HT-29 (cell line): ENCODE results near the gene ACP7. TPM values are rescaled to one million over a fixed set of nuclear protein-coding genes. Genes with fewer than 3 reads are reported as not detected.
"Not testable (repeated sequence)": the region's sequence is repeated elsewhere in the genome, so short reads cannot be mapped to it uniquely, and the experiment has no call there.

Experiments
- DNase-seq: peaks from one replicate; pipeline ENCODE4 v3.0.0-alpha.2; 2015; ENCODE audit warnings: low spot score
- total RNA-seq: library from RNA; depleted of rRNA; stranded (reverse); fragments of >200 nt; shearing (Covaris generic); gene quantifications from 2 replicates; pipeline ENCODE4 v1.2.3, GENCODE V29; 2014; rRNA removed

ACP7 gene, protein sequence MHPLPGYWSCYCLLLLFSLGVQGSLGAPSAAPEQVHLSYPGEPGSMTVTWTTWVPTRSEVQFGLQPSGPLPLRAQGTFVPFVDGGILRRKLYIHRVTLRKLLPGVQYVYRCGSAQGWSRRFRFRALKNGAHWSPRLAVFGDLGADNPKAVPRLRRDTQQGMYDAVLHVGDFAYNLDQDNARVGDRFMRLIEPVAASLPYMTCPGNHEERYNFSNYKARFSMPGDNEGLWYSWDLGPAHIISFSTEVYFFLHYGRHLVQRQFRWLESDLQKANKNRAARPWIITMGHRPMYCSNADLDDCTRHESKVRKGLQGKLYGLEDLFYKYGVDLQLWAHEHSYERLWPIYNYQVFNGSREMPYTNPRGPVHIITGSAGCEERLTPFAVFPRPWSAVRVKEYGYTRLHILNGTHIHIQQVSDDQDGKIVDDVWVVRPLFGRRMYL
- not detected in 2 replicates for total RNA-seq

DNA sequence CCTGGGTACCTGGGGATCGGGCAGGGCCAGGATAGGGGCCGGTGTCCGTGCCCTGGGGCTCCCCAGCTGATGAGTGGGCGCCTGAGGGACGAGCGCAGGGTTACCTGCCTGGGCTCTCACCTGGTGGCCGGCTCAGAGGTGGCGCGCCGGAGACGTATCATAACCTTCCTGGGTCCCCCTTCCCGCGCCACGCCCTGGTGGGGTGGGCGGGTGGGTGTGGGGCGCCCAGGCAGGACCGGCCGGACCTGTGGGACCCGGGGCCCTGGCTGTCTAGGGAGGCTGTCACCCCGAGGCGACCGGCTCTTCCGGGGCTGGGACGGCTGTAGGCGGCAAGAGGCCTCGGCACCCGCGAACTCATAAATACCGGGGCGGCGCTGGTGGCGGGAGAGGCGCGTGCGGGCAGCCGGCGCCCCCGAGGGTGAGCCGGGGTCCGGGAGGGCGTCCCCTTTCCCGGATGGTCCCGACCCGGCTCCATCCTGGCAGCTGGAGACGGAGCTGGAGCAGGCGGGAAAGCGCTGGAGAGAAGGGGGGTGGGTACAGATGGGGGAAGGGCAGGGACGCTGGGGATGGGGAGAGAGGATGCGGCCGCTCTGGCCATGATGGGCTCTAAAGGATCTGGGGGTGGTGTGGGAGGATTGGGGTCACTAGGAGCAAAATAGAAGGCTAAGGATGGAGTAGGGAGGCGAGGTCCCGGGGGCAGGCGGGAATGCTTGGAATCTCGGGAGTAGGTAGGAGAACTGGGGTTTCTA, at the start of gene ACP7:
Gene ACP7 (plus strand): TSS at position 386 of the 749 bp plus-strand sequence. CDS start 902 bp downstream, outside the sequence.
- DNase-seq, result no peak

DNA sequence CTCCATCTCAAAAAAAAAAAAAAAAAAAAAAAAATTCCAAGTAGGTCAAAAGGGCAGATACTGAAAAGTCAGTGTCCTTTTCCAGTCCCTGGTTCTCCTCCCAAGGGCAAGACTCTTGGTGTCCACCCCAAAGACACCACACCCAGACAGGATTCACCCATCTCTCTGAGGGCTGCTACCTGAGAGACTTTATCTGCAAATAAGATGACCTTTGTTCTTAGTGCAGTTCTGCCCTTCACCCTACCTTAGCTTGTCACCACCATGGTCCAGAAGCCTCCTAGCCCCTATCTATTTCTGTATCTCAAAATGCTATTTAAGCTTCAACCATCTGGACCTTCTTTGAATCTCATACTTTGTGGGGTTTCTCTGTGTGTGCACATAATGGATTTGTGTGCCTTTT, 47.6 kb upstream of the ACP7 start:
- no peak for DNase-seq

DNA sequence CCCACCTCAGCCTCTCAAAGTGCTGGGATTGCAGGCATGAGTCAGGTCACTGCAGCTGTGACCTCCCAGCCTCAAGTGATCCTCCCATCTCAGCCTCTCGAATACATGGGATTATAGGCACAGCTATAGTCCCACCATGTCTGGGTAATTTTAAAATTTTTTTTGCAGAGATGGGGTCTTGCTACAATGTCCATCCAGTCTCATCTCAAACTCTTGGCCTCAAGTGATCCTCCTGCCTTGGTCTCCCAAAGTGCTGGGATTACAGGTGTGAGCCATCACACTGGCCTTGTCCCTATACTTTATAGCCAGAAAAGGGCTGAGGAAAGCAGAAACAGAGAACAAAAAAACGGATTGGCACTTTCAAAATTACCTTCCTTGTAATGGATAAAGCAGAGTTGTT, 47.0 kb upstream of the ACP7 start:
- DNase-seq, result no peak

DNA sequence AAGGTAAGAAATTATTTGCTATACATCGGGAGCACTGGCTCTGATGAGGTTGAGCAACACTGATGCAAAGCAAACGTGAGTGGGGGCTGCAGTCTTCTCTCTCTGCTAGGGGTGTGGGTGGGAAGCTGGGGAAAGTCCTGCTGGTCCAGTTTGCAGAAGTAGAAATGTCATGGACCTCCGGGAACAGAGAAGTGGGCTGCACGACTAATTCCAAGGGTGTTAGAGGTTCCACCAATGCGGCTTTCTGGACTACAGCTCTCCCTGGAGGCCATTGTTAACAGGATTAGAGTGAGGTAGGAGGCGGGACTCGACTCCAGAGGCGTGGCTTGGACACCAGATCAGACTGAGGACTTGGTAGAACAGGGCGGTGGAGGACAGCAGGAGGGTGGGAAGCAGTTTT, 46.1 kb upstream of the ACP7 start:
- DNase-seq, result peak; percentile 83

DNA sequence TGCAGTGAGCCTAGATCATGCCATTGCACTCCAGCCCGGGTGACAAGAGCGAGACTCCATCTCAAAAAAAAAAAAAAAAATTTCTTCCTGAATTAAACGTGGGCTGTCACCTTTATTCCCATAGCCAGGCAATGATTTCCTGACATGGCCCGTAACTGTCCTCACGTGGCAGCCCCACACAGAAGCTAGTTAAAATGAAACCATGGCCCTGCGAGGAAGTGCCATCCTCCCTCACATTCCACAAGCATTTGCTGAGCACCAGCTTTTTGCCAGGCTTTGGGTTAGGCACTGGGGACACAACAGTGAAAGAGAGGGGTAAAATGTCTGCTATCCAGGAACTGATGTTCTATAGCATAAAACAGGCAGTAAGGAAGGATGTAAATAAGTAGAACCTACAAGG, 38.7 kb upstream of the ACP7 start:
- no peak for DNase-seq

DNA sequence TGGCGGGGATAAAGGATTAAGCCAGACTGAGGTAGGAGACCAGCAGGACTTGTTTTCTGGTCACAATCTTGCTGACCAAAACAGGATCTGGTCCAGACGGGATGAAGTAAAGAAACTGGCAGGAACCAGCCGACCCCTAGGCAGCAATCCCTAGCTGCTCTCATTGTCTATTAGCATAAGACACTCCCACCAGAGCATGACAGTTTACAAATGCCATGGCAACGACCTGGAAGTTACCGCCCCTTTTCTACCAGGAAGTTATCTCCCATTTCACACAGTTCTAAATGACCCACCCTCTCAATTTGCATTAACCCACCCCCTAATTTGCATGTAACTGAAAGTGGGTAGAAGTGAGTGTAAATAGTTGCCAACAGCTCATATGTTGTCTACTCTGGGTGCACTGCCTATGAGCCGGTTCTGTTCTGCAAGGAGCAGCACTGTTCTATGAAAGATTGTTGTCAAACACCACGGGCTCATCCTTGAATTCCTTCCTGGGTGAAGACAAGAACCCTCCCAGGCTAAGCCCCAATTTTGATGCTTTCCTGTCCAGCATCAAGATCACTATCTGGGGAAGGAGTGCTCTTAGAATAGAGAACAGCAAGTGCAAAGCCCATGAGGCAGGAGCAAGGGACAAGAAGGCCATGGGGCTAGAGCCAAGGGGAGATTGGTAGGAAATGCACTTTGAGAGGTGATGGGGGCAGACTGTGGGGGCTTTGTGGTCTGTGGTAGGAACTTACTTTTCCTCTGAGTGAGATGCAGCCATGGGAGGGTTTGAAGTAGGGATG, 37.9 kb upstream of the ACP7 start:
- DNase-seq, result peak; percentile 69

DNA sequence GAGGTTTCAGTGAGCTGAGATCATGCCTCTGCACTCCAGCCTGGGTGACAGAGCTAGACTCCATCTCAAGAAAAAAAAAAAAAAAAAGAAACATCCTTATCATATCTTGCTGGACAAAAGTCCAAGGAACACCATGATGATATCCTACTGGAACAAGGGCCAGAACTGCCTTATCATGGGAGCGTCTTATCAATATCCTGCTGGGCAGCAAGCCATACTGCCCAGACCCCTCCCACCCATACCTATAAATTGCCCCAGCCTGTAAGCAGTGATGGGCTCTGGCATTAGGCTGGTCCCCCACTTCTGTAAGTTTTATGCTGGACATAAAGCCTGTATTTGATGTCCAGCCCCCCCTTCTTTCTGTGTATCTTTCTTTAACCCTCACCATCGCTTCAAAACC, 37.1 kb upstream of the ACP7 start:
- no peak for DNase-seq

DNA sequence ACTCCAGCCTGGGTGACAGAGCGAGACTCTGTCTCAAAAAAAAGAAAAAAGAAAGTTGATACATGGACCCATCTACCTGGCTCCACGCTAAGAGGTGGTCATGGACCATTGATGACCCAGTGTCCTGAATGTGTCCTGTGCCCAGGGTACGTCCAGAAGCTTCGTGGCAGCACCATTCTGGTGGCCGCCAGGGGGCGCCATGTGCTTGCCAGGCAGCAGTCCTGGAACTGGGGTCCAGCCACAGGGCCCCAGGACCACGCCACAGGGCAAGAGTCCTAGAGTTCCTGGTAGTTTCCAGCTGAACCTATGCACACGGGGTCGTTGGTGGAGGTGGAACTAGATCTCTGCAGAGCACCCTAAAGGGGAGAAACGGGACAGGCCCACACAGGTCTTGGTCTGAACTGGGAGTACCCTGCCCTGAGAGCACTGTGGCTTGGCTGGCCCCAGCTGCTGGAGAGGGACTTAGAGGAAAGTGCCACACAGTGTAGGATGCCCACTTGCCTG, 31.9 kb upstream of the ACP7 start:
- peak; percentile 79 for DNase-seq

DNA sequence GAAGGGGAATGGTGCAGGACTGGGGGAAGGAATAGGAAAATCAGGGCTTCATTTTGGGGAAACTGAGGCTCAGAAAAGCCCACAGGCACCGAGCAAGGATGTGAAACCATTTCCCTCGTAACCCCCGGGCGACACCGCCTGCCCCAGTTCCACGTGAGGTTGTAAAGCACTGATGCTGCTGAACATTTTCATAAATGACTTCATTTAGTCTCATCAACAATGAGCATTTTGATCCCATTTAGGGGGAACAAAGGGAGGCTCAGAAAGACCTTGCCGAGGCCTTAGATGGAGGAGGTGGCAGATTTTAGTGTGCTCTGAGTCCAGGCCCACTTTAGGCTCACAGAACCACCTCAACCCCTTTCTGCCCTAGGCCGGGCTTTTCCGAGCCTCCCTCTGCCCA, 31.3 kb upstream of the ACP7 start:
- DNase-seq, result no peak

DNA sequence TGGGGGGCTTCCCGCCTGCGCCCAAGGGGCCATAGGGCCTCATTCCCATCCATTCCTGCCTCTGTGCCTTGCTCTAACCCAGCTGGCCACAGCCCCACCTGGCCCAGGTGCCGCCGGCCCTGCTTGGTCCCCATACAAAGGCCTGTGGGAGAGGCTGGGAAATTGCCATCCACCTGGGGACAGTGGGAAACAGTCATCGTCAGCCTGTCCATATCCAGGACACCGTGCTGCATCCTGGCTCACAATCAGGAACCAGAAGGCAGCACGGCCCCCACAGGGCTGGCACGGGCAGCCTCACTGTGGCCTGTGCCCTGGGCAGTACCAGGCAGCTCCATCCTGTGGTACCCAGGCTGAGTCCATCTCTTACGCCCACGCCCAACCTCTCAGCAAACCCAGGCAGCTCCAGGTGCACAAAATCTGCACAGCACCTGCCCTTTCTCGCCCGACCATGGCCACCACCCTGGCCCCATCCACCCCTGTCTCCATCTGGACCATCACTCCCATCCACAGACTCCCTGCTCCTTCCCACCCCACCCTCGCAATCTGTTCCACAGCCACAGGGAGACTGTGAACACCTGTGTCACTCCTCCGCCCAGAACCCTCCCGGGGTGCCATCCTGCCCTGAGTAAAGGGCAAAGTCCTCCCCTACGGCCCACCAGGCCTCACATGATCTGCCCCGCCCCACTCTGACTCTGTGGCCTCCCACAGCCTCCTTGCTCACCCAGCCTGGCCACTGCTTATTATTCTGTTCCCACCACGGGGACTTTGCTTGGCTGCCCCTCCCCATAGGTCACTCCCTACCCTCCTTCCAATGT, 30.7 kb upstream of the ACP7 start:
- peak; percentile 64 for DNase-seq

DNA sequence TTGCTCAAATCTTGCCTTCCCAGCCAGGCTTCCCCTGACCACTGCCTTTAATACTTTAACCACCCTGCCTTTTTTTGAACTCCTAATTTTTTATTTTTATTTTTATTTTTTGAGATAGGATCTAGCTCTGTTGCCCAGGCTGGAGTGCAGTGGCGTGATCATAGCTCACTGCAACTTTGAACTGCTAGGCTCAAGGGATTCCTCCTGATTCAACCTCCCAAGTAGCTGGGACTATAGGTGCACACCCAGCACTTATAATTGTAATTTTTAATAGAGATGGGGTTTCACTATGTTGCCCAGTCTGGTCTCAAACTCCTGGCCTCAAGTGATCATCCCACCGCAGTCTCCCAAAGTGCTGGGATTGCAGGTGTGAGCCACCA, 30.1 kb upstream of the ACP7 start:
- DNase-seq, result no peak

DNA sequence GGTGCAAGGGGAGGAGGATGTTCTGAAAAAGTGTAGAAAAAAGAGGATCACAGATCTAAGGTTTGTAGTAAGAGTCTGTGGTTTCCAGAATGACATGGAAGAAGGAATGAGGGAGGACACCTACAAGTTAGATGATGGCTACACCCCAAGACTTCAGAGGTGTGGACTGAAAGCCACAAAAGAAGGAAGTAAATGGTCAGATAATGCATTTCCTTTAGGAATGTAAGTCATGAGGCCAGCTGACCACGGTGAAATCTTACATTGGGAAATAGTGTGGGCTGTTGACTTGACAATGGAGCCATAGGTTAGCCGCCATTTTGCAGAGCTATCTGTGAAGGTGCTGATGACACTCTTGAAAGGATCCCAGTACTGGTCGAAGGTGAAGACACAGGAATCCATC, 26.6 kb upstream of the ACP7 start:
- DNase-seq, result peak; percentile 49

DNA sequence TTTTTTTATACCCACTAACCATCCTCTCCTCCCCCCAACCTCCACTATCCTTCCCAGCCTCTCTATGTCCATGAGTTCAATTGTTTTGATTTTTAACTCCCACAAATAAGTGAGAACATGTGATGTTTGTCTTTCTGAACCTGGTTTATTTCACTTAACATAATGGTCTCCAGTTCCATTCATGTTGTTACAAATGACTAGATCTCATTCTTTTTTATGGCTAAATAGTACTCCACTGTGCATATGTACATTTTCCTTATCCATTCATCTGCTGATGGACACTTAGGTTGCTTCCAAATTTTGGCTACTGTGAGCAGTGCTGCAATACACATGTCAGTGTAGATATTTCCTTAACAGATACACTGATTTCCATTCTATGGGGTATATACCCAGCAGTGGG, 24.9 kb upstream of the ACP7 start:
- DNase-seq, result no peak

DNA sequence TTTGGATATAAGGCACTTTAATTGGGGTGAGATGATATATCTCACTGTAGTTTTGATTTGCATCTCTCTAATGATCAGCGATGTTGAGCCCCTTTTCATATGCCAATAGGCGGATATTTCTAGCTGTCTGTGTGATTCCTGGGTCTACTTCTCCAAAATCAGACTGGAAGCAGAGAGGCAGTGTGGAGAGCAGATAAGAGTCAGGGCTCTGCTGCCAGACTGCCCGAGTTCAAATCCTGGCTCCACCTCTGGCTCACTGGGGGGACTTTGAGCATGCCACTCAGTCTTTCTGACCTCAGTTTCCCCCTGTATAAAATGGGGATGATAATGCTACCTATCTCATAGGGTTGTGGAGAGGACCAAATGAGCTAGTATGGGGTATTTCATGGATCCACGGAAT, 24.0 kb upstream of the ACP7 start:
- no peak for DNase-seq

DNA sequence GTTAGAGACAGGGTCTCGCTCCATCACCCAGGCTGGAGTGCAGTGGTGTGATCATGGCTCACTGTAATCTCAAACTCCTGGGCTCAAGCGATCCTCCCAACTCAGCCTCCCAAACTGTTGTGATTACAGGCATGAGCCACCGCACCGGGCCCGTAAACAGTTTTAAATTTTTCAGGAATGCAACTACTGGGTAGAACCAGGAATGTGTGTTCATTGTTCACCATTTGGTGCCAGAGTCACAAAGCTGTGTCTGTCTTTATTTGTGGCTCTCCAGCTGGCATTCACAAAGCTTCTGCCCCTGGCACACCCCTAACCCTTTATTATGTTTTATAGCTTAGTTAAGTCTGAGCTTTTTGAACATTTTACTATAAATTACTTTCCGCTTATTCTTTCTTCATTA, 19.8 kb upstream of the ACP7 start:
- no peak for DNase-seq

DNA sequence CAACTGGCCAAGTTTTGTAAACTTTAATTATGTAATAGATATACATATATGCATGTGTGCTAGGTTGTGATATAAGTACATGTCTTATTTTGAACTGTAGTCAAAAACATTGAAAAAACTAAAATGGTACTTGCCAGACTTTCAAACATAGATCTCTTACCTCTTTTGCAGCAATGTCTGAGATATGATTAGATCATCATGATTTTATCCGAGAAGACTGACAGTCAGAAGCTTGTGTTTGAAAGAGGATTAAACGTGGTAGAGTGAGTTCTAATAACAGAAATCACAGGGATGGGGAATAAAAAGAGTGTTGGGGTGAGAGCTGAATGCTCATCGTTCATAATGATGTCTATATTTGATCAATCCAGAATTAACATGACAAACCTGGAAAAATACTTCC, 18.2 kb upstream of the ACP7 start:
- DNase-seq, result no peak

DNA sequence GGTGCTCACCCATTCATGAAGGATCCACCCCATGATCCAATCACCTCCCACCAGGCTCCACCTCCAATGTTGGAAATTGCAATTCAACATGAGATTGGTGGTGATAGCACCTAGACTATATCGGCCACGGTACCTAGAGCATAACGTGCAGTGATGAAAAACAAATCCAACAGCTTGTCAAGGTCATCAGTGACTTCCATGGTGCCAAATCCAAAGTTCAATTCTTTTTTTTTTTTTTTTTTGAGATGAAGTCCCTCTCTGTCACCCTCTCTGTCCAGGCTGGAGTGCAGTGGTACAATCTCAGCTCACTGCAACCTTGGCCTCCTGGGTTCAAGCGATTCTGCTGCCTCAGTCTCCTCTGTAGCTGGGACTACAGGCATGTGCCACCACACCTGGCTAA, 17.1 kb upstream of the ACP7 start:
- DNase-seq, result no peak

DNA sequence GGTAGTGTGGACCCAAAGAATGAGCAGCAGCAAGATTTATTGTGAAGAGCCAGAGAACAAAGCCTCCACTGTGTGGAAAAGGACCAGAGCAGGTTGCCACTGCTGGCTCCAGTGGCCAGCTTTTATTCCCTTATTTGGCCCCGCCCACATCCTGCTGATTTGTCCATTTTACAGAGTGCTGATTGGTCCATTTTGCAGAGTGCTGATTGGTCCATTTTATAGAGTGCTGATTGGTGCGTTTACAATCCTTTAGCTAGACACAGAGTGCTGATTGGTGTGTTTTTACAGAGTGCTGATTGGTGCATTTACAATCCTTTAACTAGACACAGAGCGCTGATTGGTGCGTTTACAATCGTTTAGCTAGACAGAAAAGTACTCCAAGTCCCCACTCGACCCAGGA, 15.9 kb upstream of the ACP7 start:
- DNase-seq, result not testable (repeated sequence)

DNA sequence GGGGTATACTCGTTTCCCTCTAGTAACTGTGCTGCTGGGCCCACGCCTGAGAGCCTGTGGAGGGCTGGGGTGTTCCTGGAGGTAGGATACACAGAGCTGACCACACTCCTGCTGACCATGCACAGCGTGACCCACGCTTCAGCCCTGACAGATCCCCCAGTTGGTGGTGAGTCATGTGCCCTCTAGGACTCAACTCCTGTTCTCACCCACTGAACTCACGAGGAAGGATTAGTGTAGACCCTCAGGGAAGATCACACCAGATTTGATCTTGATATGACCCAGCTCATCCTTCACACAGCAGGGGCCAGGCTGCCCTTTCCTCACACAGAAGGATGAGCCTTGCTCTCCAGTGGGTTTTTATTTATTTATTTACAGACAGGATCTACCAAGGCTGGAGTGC, 13.3 kb upstream of the ACP7 start:
- no peak for DNase-seq

DNA sequence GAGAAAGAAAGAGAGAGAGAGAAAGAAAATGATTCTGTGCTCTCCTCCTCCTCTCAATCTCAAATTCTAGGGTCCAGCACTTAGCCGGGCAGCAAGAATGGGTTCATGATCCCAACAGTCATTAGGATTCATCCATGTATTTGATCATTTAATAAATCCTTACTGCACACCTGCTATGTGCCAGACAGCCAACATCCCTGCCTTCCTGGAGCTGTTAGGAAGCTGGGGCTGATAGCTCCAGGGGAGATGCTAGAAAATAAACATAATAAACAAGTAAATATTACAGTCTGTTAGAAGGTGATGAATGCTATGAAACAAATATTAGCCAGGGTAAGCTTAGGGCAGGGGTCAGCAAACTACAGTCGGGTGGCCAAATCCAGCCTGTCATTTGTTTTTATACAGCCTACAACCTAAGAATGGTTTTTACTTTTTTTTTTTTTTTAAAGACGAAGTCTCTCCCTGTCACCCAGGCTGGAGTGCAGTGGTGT, 9.9 kb upstream of the ACP7 start:
- no peak for DNase-seq

DNA sequence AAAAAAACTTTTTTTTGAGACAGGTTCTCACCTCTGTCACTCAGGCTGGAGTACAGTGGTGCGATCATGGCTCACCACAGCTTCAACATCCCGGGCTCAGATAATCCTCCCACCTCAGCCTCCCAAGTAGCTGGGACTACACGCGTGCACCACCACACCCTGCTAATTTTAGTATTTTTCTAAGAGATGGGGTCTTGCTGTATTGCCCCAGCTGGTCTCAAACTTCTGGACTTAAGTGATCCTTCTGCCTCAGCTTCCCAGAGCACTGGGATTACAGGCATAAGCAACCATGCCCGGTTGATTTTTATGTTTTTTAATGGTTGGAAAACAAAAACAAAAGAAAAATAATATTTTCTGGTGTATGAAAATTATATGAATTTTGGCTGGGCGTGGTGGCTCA, 9.2 kb upstream of the ACP7 start:
- DNase-seq, result no peak
